Hepatocyte (in vitro differentiated cells): ENCODE results near the gene LYRM9.

Experiments used
- EZH2 ChIP-seq: fragments of 200-600 bp; sonication (generic); IDR thresholded peaks from 2 replicates; pipeline ENCODE4 v1.6.1; 2016; ENCODE audit warnings: antibody characterized with exemption, mild to moderate bottlenecking, borderline replicate concordance
- TF ChIP-seq, protein P1 (sequence below): fragments of 200-600 bp; sonication (generic); IDR thresholded peaks from 2 replicates; pipeline ENCODE4 v1.5.1; 2016; ENCODE audit warnings: antibody characterized with exemption, mild to moderate bottlenecking; ENCODE audit not compliant: poor library complexity

DNA sequence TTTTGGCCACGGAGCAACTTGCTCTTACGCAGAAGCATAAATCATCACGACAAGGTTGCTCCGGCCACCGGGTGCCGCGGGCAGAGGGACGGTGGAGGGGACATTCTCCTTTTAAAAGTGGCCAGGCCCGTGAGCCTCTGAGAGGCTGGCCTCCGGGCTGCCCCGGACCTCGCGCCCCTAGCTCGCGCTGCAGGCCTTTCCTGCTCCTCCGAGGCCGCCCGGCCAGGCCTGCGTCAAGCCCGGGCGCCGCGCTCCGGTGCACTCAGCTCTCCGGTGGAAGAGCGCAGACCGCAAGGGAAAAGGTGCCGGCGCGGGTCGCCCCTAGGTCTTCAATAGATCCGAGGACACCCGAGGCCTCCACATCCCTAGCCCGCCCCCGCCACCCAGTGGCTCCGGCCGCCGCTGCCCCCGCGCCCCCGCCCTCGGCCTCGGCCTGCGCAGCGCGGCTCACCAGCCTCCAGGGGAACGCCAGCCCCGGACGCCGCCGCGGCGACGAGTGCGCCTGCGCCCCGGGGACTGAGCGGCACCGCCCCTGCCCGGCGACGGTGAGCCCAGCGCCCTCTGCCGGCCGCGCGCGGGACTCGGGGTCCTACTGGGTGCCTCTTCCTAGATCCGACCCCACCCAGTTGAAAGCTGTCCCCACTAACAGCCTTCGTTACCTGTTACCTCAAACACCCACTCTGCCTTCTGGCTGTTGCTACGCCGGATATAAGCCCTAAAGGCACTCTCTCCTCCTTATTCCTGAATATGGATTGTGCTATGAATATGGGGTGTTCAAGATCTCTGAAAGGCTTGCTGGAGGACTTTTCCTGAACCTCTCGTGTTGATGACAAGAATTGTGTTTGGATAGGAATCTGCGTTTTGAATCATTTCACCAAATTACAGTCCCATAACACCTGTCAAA is at the start of gene LYRM9:
- TF ChIP-seq, protein P1, sequence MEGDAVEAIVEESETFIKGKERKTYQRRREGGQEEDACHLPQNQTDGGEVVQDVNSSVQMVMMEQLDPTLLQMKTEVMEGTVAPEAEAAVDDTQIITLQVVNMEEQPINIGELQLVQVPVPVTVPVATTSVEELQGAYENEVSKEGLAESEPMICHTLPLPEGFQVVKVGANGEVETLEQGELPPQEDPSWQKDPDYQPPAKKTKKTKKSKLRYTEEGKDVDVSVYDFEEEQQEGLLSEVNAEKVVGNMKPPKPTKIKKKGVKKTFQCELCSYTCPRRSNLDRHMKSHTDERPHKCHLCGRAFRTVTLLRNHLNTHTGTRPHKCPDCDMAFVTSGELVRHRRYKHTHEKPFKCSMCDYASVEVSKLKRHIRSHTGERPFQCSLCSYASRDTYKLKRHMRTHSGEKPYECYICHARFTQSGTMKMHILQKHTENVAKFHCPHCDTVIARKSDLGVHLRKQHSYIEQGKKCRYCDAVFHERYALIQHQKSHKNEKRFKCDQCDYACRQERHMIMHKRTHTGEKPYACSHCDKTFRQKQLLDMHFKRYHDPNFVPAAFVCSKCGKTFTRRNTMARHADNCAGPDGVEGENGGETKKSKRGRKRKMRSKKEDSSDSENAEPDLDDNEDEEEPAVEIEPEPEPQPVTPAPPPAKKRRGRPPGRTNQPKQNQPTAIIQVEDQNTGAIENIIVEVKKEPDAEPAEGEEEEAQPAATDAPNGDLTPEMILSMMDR: peak; percentile 93
- TF ChIP-seq EZH2: no peak
